Transverse colon (tissue), 4 donors: ENCODE measurements around the gene KIAA1549. TPM values are rescaled to one million over a fixed set of nuclear protein-coding genes. Genes with fewer than 3 reads are reported as not detected.

Experiments
- DNase-seq: peaks from one replicate; pipeline ENCODE4 v3.0.0-alpha.2; 2019
- H3K27ac ChIP-seq, 4 donors: fragments of 200-600 bp; sonication (generic); 2 replicates each; pipeline ENCODE4 v1.5.1; 2016 to 2018; ENCODE audit warnings: inconsistent platforms in 4 of 4
- H3K27me3 ChIP-seq: fragments of 200-600 bp; sonication (generic); 2 replicates; pipeline ENCODE4 v1.5.1; 2017; ENCODE audit warnings: inconsistent platforms
- H3K36me3 ChIP-seq, 4 donors: fragments of 200-600 bp; sonication (generic); 2 replicates each; pipeline ENCODE4 v1.5.1; 2017 to 2019; ENCODE audit warnings: inconsistent platforms in 4 of 4
- H3K4me1 ChIP-seq, 4 donors: fragments of 200-600 bp; sonication (generic); 2 replicates each; pipeline ENCODE4 v1.5.1; 2017 to 2020; ENCODE audit warnings: inconsistent platforms in 4 of 4
- H3K4me3 ChIP-seq, 4 donors: fragments of 200-600 bp; sonication (generic); 1 replicate in 1 of 4; 2 replicates in 3 of 4; pipeline versions ENCODE4 v1.5.1 to v1.6.1; 2017 to 2019; ENCODE audit warnings: inconsistent platforms in 4 of 4
- H3K9me3 ChIP-seq, 2 donors: fragments of 200-600 bp; sonication (generic); 2 replicates each; pipeline ENCODE4 v1.5.1; 2017 to 2019; ENCODE audit warnings: inconsistent platforms in 2 of 2
- EP300 ChIP-seq: sonication (generic); formaldehyde crosslinking; IDR thresholded peaks from one replicate; pipeline ENCODE4 v1.6.1; 2017; ENCODE audit warnings: antibody characterized with exemption, low read depth
- POLR2A ChIP-seq: fragments of 450-650 bp; IDR thresholded peaks from one replicate; pipeline ENCODE4 v1.6.1; 2016; ENCODE audit warnings: antibody characterized with exemption, mild to moderate bottlenecking, moderate library complexity
- POLR2AphosphoS5 ChIP-seq, 3 donors: sonication (generic); formaldehyde crosslinking; IDR thresholded peaks; one replicate each; pipeline ENCODE4 v1.6.1; 2016; ENCODE audit warnings: antibody characterized with exemption in 3 of 3
- WGBS, 2 donors: methylation state at CpG; one replicate each; pipeline ENCODE4 v1.1.5; 2018; ENCODE audit warnings: low coverage in 1 of 2; 5-methylcytosine and 5-hydroxymethylcytosine counted together
- in situ Hi-C, 4 donors: fragments of 200-750 bp; cut with MboI; loops; one replicate each; pipeline versions ENCODE4 v1.15.0 to v1.15.1; 2017; ENCODE audit warnings: low sequenced_read_pairs in 3 of 4, low pct_ligation_motif_present in 1 of 4, low pct_unique_long_range_greater_than_20kb in 1 of 4
- intact Hi-C: fragments of 100-400 bp; cut with DNase I; formaldehyde crosslinking; loops from one replicate; pipeline ENCODE4 v1.15.1; 2023; ENCODE audit warnings: low total_unique reads
- total RNA-seq, 4 donors: library from RNA; depleted of rRNA; stranded (reverse); fragments of >200 nt; gene quantifications; one replicate each; pipeline ENCODE4 v1.1.0, GENCODE V29; 2016
- TF ChIP-seq, protein P1 (sequence below), 5 experiments: fragments of 200-600 bp in 3 of 5; fragments of 450-650 bp in 2 of 5; sonication (generic) in 3 of 5; IDR thresholded peaks; 1 replicate in 2 of 5; 2 replicates in 3 of 5; pipeline ENCODE4 v1.5.1; 2016 to 2017; ENCODE audit warnings: antibody characterized with exemption in 5 of 5, inconsistent platforms in 3 of 5, mild to moderate bottlenecking in 2 of 5, moderate library complexity in 1 of 5

The KIAA1549 gene
- total RNA-seq, 4 donors from 2014 or later = 0.37 to 1.5 (median 0.93) TPM

GRCh38 chr7:138970446-138970845 lies 10.7 kb downstream of the KIAA1549 start:
- in situ Hi-C loops = no loop called here
- H3K27me3 ChIP-seq = no peaks in the 10 kb centered on the region
- TF ChIP-seq POLR2A = no peak
- TF ChIP-seq, protein P1, sequence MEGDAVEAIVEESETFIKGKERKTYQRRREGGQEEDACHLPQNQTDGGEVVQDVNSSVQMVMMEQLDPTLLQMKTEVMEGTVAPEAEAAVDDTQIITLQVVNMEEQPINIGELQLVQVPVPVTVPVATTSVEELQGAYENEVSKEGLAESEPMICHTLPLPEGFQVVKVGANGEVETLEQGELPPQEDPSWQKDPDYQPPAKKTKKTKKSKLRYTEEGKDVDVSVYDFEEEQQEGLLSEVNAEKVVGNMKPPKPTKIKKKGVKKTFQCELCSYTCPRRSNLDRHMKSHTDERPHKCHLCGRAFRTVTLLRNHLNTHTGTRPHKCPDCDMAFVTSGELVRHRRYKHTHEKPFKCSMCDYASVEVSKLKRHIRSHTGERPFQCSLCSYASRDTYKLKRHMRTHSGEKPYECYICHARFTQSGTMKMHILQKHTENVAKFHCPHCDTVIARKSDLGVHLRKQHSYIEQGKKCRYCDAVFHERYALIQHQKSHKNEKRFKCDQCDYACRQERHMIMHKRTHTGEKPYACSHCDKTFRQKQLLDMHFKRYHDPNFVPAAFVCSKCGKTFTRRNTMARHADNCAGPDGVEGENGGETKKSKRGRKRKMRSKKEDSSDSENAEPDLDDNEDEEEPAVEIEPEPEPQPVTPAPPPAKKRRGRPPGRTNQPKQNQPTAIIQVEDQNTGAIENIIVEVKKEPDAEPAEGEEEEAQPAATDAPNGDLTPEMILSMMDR (IDR thresholded peaks at IDR 0.05) = no peak
- TF ChIP-seq POLR2AphosphoS5 (IDR thresholded peaks at IDR 0.05) = no peak
- no peak for TF ChIP-seq EP300
- no peaks in the 10 kb centered on the region for H3K9me3 ChIP-seq
- no peaks in the 10 kb centered on the region for H3K36me3 ChIP-seq
- no peak for DNase-seq
- 96% methylated on average over 6 of the region's 7 CpGs; no CpG with 5 or more reads in 1 of the 2 donors for WGBS, 2 donors
- intact Hi-C loops = no loop called here
- no peak overlapping the region for H3K27ac ChIP-seq
- no peaks in the 10 kb centered on the region for H3K4me1 ChIP-seq
- H3K4me3 ChIP-seq = no peak overlapping the region

DNA sequence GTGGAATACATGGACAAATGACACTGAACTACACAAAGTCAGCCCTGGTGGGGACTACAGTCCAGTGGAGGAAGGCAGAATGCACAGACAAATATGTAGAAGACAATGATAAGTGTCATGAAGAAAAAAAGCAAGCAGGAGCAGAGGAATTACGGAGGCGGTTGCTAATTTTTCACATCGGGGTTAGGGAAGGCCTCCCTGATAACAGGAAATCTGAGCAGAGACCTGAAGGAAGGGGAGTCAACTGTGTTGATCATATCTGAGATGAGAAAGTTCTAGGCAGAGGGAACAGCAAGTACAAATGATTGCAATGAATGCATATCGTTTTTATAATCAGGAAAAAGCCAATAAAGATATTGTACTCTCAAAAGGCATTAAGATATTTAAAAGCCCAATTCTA lies 14.0 kb downstream of the KIAA1549 start:
- H3K27me3 ChIP-seq = no peaks in the 10 kb centered on the region
- no peak for DNase-seq
- TF ChIP-seq, protein P1 (IDR thresholded peaks at IDR 0.05) = no peak
- TF ChIP-seq POLR2A = no peak
- no peak for TF ChIP-seq POLR2AphosphoS5 (IDR thresholded peaks at IDR 0.05)
- no peak for TF ChIP-seq EP300
- 72 to 83% methylated on average over 4 of the region's 4 CpGs for WGBS, 2 donors
- H3K4me3 ChIP-seq = no peak overlapping the region
- H3K27ac ChIP-seq = no peak overlapping the region
- no peaks in the 10 kb centered on the region for H3K9me3 ChIP-seq
- no peaks in the 10 kb centered on the region for H3K4me1 ChIP-seq
- H3K36me3 ChIP-seq = no peaks in the 10 kb centered on the region
- in situ Hi-C loops = no loop called here
- intact Hi-C loops = no loop called here

GRCh38 chr7:138964624-138965436 lies 16.4 kb downstream of the KIAA1549 start:
- in situ Hi-C loops = no loop called here
- H3K4me1 ChIP-seq = peaks cover 0 to 10% (median 8%) of the 10 kb centered on the region in 4 donors
- H3K27ac ChIP-seq = no peak overlapping the region
- H3K36me3 ChIP-seq = no peaks in the 10 kb centered on the region
- 87 to 92% methylated on average over 15 of the region's 15 CpGs for WGBS, 2 donors
- no peak overlapping the region for H3K4me3 ChIP-seq
- DNase-seq = no peak
- H3K9me3 ChIP-seq = no peaks in the 10 kb centered on the region
- no peak for TF ChIP-seq EP300
- TF ChIP-seq, protein P1 (IDR thresholded peaks at IDR 0.05) = no peak
- no peak for TF ChIP-seq POLR2AphosphoS5 (IDR thresholded peaks at IDR 0.05)
- TF ChIP-seq POLR2A = no peak
- intact Hi-C loops = no loop called here
- H3K27me3 ChIP-seq = no peaks in the 10 kb centered on the region

DNA sequence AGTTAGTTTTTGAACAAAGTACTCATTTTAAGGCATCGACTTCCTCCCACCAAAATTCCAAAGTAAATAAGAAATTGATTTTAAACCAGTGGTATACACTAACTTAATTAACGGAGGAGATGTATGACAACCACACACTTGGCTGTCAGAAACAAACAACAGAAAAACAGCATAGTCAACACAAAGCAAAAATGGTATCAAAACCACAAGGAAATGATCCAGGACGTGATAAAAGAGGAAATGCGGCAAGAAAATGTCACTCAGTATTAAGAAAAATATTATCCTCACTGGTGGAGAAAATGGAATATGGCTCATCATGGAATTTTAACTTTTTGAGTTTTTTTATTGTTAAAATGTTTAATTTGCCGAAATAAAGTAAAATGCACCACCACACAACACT lies 17.5 kb downstream of the KIAA1549 start:
- no peak for DNase-seq
- intact Hi-C loops = no loop called here
- Histone ChIP-seq H3K4me3 (no peak overlapping the region), H3K4me1 (peaks cover 0 to 10% (median 8%) of the 10 kb centered on the region in 4 donors), H3K27ac (no peak overlapping the region), H3K27me3 (no peaks in the 10 kb centered on the region), H3K9me3 (no peaks in the 10 kb centered on the region), H3K36me3 (no peaks in the 10 kb centered on the region)
- TF ChIP-seq POLR2AphosphoS5 (IDR thresholded peaks at IDR 0.05) (no peak), EP300 (no peak), POLR2A (no peak)
- TF ChIP-seq, protein P1 (IDR thresholded peaks at IDR 0.05) = no peak
- 50 to 75% methylated on average over 5 of the region's 5 CpGs for WGBS, 2 donors
- in situ Hi-C loops = no loop called here
